Measurements from ENCODE around the gene DCLK2. TPM values are rescaled to one million over a fixed set of nuclear protein-coding genes. Genes with fewer than 3 reads are reported as not detected.

The DCLK2 gene
- total and polyA plus RNA-seq, 11 donors = 6.4 to 38.4 (median 15.4) TPM

DNA sequence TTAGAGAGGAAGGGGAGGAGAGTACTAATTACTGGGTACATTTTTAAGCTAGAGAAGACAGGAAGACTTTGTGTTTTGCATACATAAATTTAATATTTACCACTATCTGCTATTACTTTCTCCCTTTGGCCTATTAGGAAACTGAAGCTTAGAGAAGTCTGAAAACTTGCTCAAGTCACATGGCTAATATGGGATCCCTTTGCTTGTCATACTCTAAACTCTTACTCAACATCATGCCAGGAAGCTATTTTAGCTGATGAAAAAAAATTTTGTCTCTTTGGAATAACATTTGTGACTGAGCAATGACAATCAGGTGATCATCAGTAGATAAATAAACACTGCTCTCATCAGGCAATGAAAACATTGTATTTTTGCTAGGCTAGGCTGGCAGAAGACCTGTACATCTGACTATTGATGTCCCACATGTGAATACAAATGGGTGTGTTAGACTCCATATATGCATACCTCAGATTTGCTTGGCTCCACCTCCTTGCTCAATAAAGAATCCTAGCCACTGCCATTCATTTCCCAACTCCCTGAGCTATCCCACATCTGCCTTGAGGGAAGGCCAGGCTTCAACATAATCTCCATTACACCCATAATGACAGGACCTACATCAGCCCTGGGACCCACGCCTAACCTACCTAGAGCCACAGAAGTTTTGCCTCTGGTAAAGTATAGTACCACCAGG is 17.0 kb upstream of the DCLK2 start:
- TF ChIP-seq POLR2A (IDR thresholded peaks at IDR 0.05) = no peak
- TF ChIP-seq, protein P1, sequence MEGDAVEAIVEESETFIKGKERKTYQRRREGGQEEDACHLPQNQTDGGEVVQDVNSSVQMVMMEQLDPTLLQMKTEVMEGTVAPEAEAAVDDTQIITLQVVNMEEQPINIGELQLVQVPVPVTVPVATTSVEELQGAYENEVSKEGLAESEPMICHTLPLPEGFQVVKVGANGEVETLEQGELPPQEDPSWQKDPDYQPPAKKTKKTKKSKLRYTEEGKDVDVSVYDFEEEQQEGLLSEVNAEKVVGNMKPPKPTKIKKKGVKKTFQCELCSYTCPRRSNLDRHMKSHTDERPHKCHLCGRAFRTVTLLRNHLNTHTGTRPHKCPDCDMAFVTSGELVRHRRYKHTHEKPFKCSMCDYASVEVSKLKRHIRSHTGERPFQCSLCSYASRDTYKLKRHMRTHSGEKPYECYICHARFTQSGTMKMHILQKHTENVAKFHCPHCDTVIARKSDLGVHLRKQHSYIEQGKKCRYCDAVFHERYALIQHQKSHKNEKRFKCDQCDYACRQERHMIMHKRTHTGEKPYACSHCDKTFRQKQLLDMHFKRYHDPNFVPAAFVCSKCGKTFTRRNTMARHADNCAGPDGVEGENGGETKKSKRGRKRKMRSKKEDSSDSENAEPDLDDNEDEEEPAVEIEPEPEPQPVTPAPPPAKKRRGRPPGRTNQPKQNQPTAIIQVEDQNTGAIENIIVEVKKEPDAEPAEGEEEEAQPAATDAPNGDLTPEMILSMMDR (IDR thresholded peaks at IDR 0.05) = no peak
- no peaks in the 10 kb centered on the region for H3K9me3 ChIP-seq
- 60 to 98% (median 95%) methylated on average over 1 of the region's 1 CpG for WGBS, 4 donors
- H3K4me3 ChIP-seq = no peak overlapping the region
- H3K36me3 ChIP-seq = no peaks in the 10 kb centered on the region
- intact Hi-C loops (cut with DNase I) = loop anchor here in 1 of 10 donors (5.0 kb wide), 1 partner anchor 49 kb away; no protein-coding TSS in a partner anchor
- peaks cover 0 to 27% (median 15%) of the 10 kb centered on the region in 12 donors for H3K4me1 ChIP-seq
- DNase-seq (no peak), ATAC-seq (no peak)
- H3K27me3 ChIP-seq = no peaks in the 10 kb centered on the region
- no peak overlapping the region for H3K27ac ChIP-seq

GRCh38 chr4:150063128-150063527 is 15.1 kb upstream of the DCLK2 start:
- no peaks in the 10 kb centered on the region for H3K9me3 ChIP-seq
- H3K27ac ChIP-seq = peak overlapping the region in 5 of 12 donors; percentile 9 to 65 (median 31)
- H3K4me3 ChIP-seq = no peak overlapping the region
- no peaks in the 10 kb centered on the region for H3K27me3 ChIP-seq
- ATAC-seq = peak in 1 of 4 donors; percentile 54
- H3K4me1 ChIP-seq = peaks cover 0 to 27% (median 15%) of the 10 kb centered on the region in 12 donors
- no peak for DNase-seq
- TF ChIP-seq, protein P1 (IDR thresholded peaks at IDR 0.05) = no peak
- TF ChIP-seq POLR2A (IDR thresholded peaks at IDR 0.05) = no peak
- no peaks in the 10 kb centered on the region for H3K36me3 ChIP-seq
- intact Hi-C loops (cut with DNase I) = loop anchor here in 1 of 10 donors (5.0 kb wide), 1 partner anchor 51 kb away; no protein-coding TSS in a partner anchor

- Histone ChIP-seq H3K27ac (no peak overlapping the region), H3K27me3 (no peaks in the 10 kb centered on the region), H3K4me3 (no peak overlapping the region), H3K9me3 (no peaks in the 10 kb centered on the region), H3K4me1 (peaks cover 0 to 27% (median 15%) of the 10 kb centered on the region in 12 donors), H3K36me3 (no peaks in the 10 kb centered on the region)
- intact Hi-C loops (cut with DNase I) = no loop called here
- ATAC-seq = no peak
- WGBS, 4 donors = 89 to 96% (median 96%) methylated on average over 6 of the region's 6 CpGs
- no peak for DNase-seq
- TF ChIP-seq, protein P1 (IDR thresholded peaks at IDR 0.05) = no peak
Measured at GRCh38 chr4:150065740-150066139, 12.5 kb upstream of the DCLK2 start.

GRCh38 chr4:150067859-150068258 is 10.4 kb upstream of the DCLK2 start:
- ATAC-seq (peak in 1 of 4 donors; percentile 56), DNase-seq (no peak)
- peaks cover 0 to 20% (median 13%) of the 10 kb centered on the region in 12 donors for H3K4me1 ChIP-seq
- H3K9me3 ChIP-seq = no peaks in the 10 kb centered on the region
- no peak overlapping the region for H3K4me3 ChIP-seq
- intact Hi-C loops (cut with DNase I) = no loop called here
- no peak overlapping the region for H3K27ac ChIP-seq
- no peaks in the 10 kb centered on the region for H3K27me3 ChIP-seq
- TF ChIP-seq, protein P1 (IDR thresholded peaks at IDR 0.05) = no peak
- TF ChIP-seq POLR2A (IDR thresholded peaks at IDR 0.05) = no peak
- no peaks in the 10 kb centered on the region for H3K36me3 ChIP-seq
- 44 to 61% (median 50%) methylated on average over 3 of the region's 3 CpGs for WGBS, 4 donors
